HEK293 (cell line): ENCODE data around the gene MMP24.

Source experiments
- CTCF ChIA-PET: fragments of 350-600 bp; formaldehyde crosslinking; extraction: SDS; loops from one replicate; lab custom pipeline; 2021; ENCODE audit warnings: antibody characterized with exemption; lab: Yijun Ruan, JAX
- POLR2A ChIA-PET: fragments of 300-600 bp; formaldehyde crosslinking; extraction: SDS; loops from one replicate; lab custom pipeline; 2020; ENCODE audit warnings: antibody characterized with exemption, inconsistent platforms; lab: Yijun Ruan, JAX
- H3K27ac ChIP-seq: fragments of 200-500 bp; sonication (Bioruptor generic); 2 replicates; pipeline ENCODE4 v1.5.1; 2014; ENCODE audit warnings: low read depth, low read length, control low read depth, inconsistent platforms; ENCODE audit errors: extremely low read depth
- H3K36me3 ChIP-seq, 2 experiments: fragments of 200-500 bp in 1 of 2; sonication (Bioruptor generic) in 1 of 2; 1 replicate in 1 of 2; 2 replicates in 1 of 2; pipeline ENCODE4 v1.5.1; 2014 to 2017; ENCODE audit warnings: inconsistent platforms in 2 of 2, low read length in 2 of 2; ENCODE audit not compliant: control insufficient read depth in 2 of 2, insufficient read depth in 1 of 2
- H3K4me1 ChIP-seq: fragments of 200-500 bp; sonication (Bioruptor generic); 2 replicates; pipeline ENCODE4 v1.5.1; 2014; ENCODE audit warnings: mild to moderate bottlenecking, low read length, inconsistent platforms; ENCODE audit not compliant: control insufficient read depth, insufficient read depth
- H3K4me3 ChIP-seq: 2 replicates; pipeline ENCODE4 v1.5.1; 2011; ENCODE audit warnings: low read depth, mild to moderate bottlenecking, control low read depth, low read length, moderate library complexity
- H3K9me3 ChIP-seq: fragments of 200-500 bp; sonication (Bioruptor generic); 2 replicates; pipeline ENCODE4 v1.5.1; 2014; ENCODE audit warnings: low read depth, low read length, inconsistent platforms; ENCODE audit not compliant: control insufficient read depth, insufficient read depth
- BCL11A ChIP-seq: fragments of 450-650 bp; formaldehyde crosslinking; IDR thresholded peaks from 2 replicates; pipeline ENCODE4 v1.5.1; 2016; ENCODE audit warnings: low read depth, missing biosample characterization, missing genetic modification characterization
- KLF8 ChIP-seq: fragments of 450-650 bp; formaldehyde crosslinking; IDR thresholded peaks from 2 replicates; pipeline ENCODE4 v1.5.1; 2016; ENCODE audit warnings: missing biosample characterization, missing genetic modification characterization
- PRDM10 ChIP-seq: fragments of 450-650 bp; formaldehyde crosslinking; IDR thresholded peaks from 2 replicates; pipeline ENCODE4 v1.5.1; 2016; ENCODE audit warnings: missing biosample characterization, missing genetic modification characterization
- PRDM4 ChIP-seq: fragments of 450-650 bp; formaldehyde crosslinking; IDR thresholded peaks from 2 replicates; pipeline ENCODE4 v1.5.1; 2017; ENCODE audit warnings: missing biosample characterization, missing genetic modification characterization
- YY1 ChIP-seq: fragments of 450-650 bp; formaldehyde crosslinking; IDR thresholded peaks from 2 replicates; pipeline ENCODE4 v1.5.1; 2018; ENCODE audit warnings: missing biosample characterization, missing genetic modification characterization
- ZBTB7A ChIP-seq: fragments of 450-650 bp; formaldehyde crosslinking; IDR thresholded peaks from 2 replicates; pipeline ENCODE4 v1.5.1; 2016; ENCODE audit warnings: low read depth, missing biosample characterization, missing genetic modification characterization
- ZFP3 ChIP-seq: fragments of 450-650 bp; formaldehyde crosslinking; IDR thresholded peaks from 2 replicates; pipeline ENCODE4 v1.5.1; 2016; ENCODE audit warnings: low read depth, missing biosample characterization, missing genetic modification characterization
- ZNF114 ChIP-seq: fragments of 450-650 bp; formaldehyde crosslinking; IDR thresholded peaks from 2 replicates; pipeline ENCODE4 v1.5.0; 2017; ENCODE audit warnings: missing biosample characterization, missing genetic modification characterization
- ZNF121 ChIP-seq: fragments of 450-650 bp; formaldehyde crosslinking; IDR thresholded peaks from 2 replicates; pipeline ENCODE4 v1.5.1; 2016; ENCODE audit warnings: missing biosample characterization, missing genetic modification characterization
- ZNF133 ChIP-seq: fragments of 450-650 bp; formaldehyde crosslinking; IDR thresholded peaks from 2 replicates; pipeline ENCODE4 v1.5.1; 2016; ENCODE audit warnings: missing biosample characterization, missing genetic modification characterization
- ZNF155 ChIP-seq: fragments of 450-650 bp; formaldehyde crosslinking; IDR thresholded peaks from 2 replicates; pipeline ENCODE4 v1.5.1; 2016; ENCODE audit warnings: missing biosample characterization, missing genetic modification characterization
- ZNF362 ChIP-seq: fragments of 450-650 bp; formaldehyde crosslinking; IDR thresholded peaks from 2 replicates; pipeline ENCODE4 v1.5.1; 2016; ENCODE audit warnings: missing biosample characterization, missing genetic modification characterization
- ZNF366 ChIP-seq: fragments of 450-650 bp; formaldehyde crosslinking; conservative IDR thresholded peaks from 2 replicates; pipeline ENCODE4 v1.5.1; 2016; ENCODE audit warnings: missing biosample characterization, missing genetic modification characterization
- ZNF433 ChIP-seq: fragments of 450-650 bp; formaldehyde crosslinking; IDR thresholded peaks from 2 replicates; pipeline ENCODE4 v1.5.1; 2016; ENCODE audit warnings: missing biosample characterization, missing genetic modification characterization, low read depth
- ZNF529 ChIP-seq: fragments of 450-650 bp; formaldehyde crosslinking; IDR thresholded peaks from 2 replicates; pipeline ENCODE4 v1.5.1; 2017; ENCODE audit warnings: missing genetic modification characterization, missing biosample characterization; ENCODE audit not compliant: insufficient replicate concordance
- ZNF580 ChIP-seq: fragments of 450-650 bp; formaldehyde crosslinking; IDR thresholded peaks from 2 replicates; pipeline ENCODE4 v1.5.1; 2016; ENCODE audit warnings: missing biosample characterization, missing genetic modification characterization
- ZNF692 ChIP-seq: fragments of 450-650 bp; formaldehyde crosslinking; IDR thresholded peaks from 2 replicates; pipeline ENCODE4 v1.5.1; 2016; ENCODE audit warnings: missing biosample characterization, missing genetic modification characterization

MMP24 gene

GRCh38 chr20:35286899-35287508 lies 60.5 kb downstream of the MMP24 start (continued):
- TF ChIP-seq ZNF114 (tag by site-specific recombination) (no peak), ZNF362 (tag by site-specific recombination) (no peak)

GRCh38 chr20:35287509-35288324 lies 61.2 kb downstream of the MMP24 start:
- Histone ChIP-seq H3K4me3 (no peak overlapping the region), H3K27ac (no peak overlapping the region), H3K4me1 (no peaks in the 10 kb centered on the region), H3K36me3 (peaks cover 6 to 7% of the 10 kb centered on the region in 2 experiments; a peak in 2 of 3 replicates), H3K9me3 (no peaks in the 10 kb centered on the region)
- TF ChIP-seq PRDM10 (peak; percentile 51; the same call in 1 of the 2 replicates), PRDM4 (tag by site-specific recombination) (no peak), ZNF580 (tag by site-specific recombination) (no peak)
- POLR2A ChIA-PET, result no interaction called here
- CTCF ChIA-PET, result interaction anchor here (2.3 kb wide), 1 partner anchor 16 kb away, joined by 7 read pairs; no protein-coding TSS in a partner anchor

- Histone ChIP-seq H3K4me3 (no peak overlapping the region), H3K4me1 (no peaks in the 10 kb centered on the region), H3K27ac (no peak overlapping the region), H3K36me3 (peaks cover 0 to 3% of the 10 kb centered on the region in 2 experiments; a peak in 2 of 3 replicates), H3K9me3 (no peaks in the 10 kb centered on the region)
- POLR2A ChIA-PET, result no interaction called here
- CTCF ChIA-PET, result interaction anchor here (2.3 kb wide), 1 partner anchor 15 kb away, joined by 7 read pairs; no protein-coding TSS in a partner anchor
- TF ChIP-seq ZNF366 (tag by site-specific recombination) (no peak), ZFP3 (no peak), KLF8 (tag by site-specific recombination) (no peak), ZBTB7A (tag by site-specific recombination) (no peak), BCL11A (tag by site-specific recombination) (no peak), ZNF433 (no peak), ZNF121 (no peak), ZNF692 (tag by site-specific recombination) (no peak), ZNF133 (tag by site-specific recombination) (no peak), ZNF155 (tag by site-specific recombination) (no peak), ZNF529 (tag by site-specific recombination) (no peak), YY1 (tag by site-specific recombination) (no peak)
Measured at GRCh38 chr20:35288325-35289060, 62.0 kb downstream of the MMP24 start.
